KOPT-K1 (cell line): ENCODE measurements around the gene MOB3B.

ENCODE experiments used
- H3K27ac ChIP-seq: fragments of 200-600 bp; sonication (generic); 2 replicates; pipeline ENCODE4 v1.5.1; 2016; ENCODE audit warnings: antibody characterized with exemption, mild to moderate bottlenecking, low read depth, low read length; ENCODE audit not compliant: poor library complexity, severe bottlenecking
- H3K36me3 ChIP-seq: fragments of 200-600 bp; sonication (generic); 2 replicates; pipeline ENCODE4 v1.5.1; 2017; ENCODE audit warnings: antibody characterized with exemption, mild to moderate bottlenecking, low read length, moderate library complexity; ENCODE audit not compliant: insufficient read depth
- H3K9me3 ChIP-seq: fragments of 200-600 bp; sonication (generic); 2 replicates; pipeline ENCODE4 v1.5.1; 2017; ENCODE audit warnings: antibody characterized with exemption, low read length, mild to moderate bottlenecking; ENCODE audit not compliant: insufficient read depth, poor library complexity, severe bottlenecking

MOB3B gene

DNA sequence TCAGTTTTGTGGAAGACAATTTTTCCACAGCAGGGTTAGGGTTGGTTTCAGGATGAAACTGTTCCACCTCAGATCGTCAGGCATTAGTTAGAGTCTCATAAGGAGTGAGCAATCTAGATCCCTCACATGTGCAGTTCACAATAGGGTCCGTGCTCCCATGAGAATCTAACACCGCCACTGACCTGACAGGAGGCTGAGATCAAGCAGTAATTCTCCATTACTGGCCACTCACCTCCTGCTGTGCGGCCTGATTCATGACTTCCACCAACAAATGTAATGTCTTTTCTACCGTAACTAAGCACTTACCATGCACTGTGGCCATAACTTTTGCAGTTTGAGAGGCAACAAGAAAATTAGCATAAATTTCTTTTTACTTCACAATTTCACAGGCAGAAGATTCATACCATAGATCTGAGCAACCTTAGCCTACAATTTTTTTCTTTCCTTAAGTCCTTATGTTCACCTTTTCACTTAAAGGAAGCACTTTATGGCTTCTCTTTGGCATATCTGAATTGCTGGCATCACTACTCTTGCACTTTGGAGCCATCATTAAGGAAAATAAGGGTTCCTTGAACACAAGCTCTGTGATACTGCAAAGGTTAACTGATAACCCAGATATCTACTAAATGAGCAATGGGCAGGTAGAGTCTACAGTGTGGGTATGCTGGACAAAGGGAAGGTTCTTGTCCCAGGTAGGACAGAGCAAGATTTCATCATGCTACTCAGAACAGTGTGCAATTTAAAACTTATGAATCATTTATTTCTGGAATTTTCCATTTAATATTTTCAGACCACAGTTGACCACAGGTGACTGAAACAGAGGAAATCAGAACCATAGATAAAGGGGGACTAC, 88.5 kb downstream of the MOB3B start:
- Histone ChIP-seq H3K27ac (no peak overlapping the region), H3K36me3 (no peaks in the 10 kb centered on the region), H3K9me3 (no peaks in the 10 kb centered on the region)

DNA sequence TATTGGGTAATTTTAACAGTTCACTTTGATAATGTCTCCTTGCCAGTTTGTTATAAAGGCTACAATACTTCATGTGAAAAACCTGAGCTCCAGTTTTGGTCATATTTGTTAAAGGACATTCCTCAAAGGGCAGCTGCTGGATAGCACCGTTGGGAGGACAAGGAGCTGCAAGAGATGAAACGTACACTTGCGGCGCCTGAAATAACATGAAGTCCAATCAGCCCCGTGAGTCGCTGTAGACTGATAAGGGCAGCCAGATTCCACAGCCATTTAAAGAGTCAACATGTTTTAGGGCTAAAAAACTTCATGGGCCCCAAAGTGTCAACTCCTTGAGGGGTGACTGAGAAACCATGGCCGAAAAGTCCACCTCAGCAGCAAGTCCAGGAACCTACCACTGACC, 91.1 kb downstream of the MOB3B start:
- H3K9me3 ChIP-seq = no peaks in the 10 kb centered on the region
- H3K27ac ChIP-seq = no peak overlapping the region
- H3K36me3 ChIP-seq = no peaks in the 10 kb centered on the region

DNA sequence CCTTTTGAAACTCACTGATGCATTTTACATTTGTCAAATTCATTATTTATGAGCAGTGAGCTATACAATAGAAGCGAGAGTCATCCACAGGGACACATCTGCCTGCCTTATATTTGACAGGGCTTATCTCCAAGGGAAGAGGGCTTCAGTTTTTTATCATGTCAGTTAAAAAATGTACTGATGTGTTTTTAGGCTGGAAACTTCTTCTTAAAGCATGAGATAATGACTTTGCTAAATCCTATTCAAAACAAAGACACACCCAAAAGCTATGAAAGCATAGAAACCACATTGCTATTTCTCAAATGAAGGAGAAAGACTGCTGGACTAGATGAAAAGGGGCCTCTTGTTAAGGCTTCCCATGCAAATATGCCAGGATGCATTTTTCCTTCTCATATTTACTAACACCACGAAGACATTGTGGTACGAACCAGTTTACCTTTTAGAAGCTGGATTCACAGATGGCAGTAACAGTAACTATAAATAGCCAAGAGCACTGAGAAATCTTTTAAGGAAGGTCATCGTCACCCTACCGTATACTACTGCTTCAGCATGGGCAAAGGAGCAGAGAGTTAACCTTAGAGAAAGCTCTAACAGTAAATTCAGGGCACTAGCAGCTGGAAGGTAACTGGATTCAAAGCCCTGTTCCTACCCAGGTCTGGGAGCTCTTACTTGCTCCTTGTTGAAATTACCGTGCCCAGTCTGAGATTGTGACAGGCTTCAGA, 91.8 kb downstream of the MOB3B start:
- H3K36me3 ChIP-seq = no peaks in the 10 kb centered on the region
- H3K9me3 ChIP-seq = no peaks in the 10 kb centered on the region
- H3K27ac ChIP-seq = no peak overlapping the region

DNA sequence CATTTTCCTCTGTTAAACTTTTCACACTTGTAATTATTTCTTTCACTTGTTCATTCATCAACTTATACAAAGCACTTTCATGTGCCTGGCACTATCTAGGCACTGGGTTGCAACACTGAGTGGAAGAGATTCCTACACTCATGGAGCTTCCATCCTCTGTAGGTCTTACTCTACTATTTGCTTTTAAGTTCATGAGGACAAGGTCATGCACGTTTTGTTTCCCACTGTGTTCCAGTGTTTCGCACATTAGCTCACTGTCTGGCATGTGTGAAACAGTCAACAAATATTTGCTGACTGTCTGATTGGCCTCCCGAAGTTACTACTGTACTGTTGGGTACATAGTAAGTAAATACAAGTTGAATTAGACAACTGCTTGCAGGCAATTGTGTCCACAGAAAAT, 93.4 kb downstream of the MOB3B start:
- Histone ChIP-seq H3K27ac (no peak overlapping the region), H3K36me3 (no peaks in the 10 kb centered on the region), H3K9me3 (no peaks in the 10 kb centered on the region)

DNA sequence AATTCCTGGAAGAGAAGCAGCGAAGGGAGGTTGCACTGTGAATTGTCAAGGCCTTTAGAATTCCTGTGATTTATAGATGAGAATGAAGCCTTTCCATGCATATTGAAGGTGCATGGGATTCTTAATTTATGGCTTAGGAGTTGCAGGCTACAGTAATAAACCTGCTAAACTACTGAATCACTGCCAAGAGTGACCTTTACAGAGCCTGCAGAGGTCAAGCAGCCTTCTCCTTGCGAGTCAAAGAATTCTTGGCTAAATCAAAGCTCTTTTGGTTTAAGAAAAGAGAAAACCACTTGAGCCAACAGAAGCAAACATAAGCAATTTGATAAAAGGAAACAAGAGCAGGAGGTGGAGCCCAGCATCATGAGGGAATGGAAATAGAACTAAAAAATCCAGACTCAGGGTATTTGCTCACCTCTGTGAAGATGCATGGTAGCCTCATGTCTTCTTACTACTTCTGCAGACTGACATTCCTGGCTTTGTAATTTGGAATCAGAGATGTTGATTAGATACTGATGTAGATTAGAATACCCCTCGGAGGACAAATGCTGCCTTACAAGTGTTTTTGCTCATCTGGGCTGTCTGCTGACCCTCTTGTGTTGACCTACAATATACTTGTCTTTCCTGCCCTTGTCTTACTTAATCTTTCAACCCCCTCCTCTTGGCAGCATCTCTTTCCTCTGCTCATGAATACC, 95.8 kb downstream of the MOB3B start:
- H3K27ac ChIP-seq = no peak overlapping the region

GRCh38 chr9:27432308-27432707, 97.3 kb downstream of the MOB3B start:
- H3K27ac ChIP-seq = no peak overlapping the region

More for the DNA sequence above, 95.8 kb downstream of the MOB3B start:
- no peaks in the 10 kb centered on the region for H3K9me3 ChIP-seq
- no peaks in the 10 kb centered on the region for H3K36me3 ChIP-seq

DNA sequence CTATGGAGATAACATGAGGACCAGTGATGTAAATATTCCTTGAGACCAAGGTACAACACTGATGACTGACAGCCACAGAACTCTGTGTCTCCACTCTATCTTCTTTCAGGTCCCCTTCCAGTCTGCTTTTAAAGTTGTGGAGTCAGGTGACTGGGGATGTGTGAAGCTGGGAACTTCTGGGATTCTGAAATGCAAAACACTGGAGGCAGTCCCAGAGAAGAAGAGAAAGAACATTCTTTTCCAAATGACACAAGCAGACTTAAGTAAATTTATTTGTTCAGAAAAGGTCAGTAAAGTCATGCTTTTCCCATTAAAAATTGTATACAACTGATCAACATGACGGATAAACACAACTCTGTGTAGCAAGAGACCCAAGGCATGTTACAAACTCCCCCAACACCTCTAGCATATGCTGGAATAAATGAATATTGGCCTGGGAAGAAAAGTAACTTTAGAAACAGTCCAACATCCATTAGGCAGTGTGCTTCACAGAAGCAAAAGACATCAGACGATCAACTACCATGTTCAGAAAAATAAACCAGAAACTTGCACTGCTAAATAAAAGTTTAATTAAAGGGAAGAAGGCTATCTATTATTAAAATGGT, 98.0 kb downstream of the MOB3B start:
- no peaks in the 10 kb centered on the region for H3K9me3 ChIP-seq
- H3K36me3 ChIP-seq = no peaks in the 10 kb centered on the region
- no peak overlapping the region for H3K27ac ChIP-seq

More at GRCh38 chr9:27432308-27432707, 97.3 kb downstream of the MOB3B start:
- H3K9me3 ChIP-seq = no peaks in the 10 kb centered on the region
- no peaks in the 10 kb centered on the region for H3K36me3 ChIP-seq

DNA sequence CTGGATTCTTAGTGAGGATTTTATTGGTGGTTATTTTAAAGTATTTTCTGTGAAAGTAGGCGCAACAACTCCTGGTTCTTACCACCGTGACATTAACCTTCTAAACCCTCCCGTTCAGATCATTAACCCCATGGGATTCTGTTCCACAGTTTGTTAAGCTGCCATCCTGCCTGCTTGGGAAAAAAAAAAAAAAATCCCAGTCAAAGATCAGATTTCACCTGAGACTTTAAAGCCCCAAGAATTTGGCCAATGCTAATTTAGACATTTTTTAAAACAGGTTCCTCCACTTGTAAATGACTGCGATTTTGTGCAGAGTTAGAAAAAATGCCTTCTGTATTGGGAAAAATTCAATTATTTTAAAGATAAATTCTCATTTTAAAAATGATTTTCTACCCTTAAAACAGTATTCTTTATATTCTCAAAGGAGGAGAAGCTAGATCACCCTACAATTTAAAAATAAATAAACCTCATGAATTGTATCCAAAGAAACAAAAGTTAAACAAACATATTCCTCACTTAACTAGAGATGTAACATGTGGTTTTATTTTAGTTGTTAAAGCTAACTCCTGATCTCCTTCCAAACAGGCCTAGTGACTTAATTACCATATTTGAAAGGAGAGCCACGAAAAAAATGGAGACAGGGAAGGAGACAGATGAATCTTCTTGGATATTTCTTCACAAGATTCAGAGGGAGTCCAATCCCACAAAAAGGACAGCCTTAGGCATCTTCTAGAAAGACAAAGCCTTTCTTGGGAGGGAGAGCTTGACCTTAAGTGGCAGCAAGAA, 98.7 kb downstream of the MOB3B start:
- no peak overlapping the region for H3K27ac ChIP-seq

DNA sequence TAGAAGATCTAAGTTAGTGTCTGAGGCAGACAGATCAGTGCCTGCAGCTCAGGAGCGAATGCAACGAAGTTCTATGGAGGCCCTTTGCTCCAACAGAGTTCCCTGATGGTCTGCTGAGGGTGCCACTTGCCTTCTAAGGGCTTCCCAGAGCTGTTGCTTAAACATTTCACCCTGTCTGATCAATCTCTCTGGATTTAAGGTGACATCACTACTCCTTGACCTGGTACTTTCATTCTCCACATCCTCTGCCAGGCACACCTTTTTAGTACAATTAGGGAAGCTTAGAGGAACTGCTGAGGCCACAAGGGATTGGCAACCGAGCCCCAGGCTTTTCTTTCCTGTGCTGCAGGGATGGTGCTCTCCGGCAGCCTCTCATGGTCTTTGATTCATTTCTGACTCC, 99.7 kb downstream of the MOB3B start:
- Histone ChIP-seq H3K36me3 (no peaks in the 10 kb centered on the region), H3K27ac (no peak overlapping the region), H3K9me3 (no peaks in the 10 kb centered on the region)

More for the DNA sequence above, 98.7 kb downstream of the MOB3B start:
- no peaks in the 10 kb centered on the region for H3K9me3 ChIP-seq
- H3K36me3 ChIP-seq = no peaks in the 10 kb centered on the region

DNA sequence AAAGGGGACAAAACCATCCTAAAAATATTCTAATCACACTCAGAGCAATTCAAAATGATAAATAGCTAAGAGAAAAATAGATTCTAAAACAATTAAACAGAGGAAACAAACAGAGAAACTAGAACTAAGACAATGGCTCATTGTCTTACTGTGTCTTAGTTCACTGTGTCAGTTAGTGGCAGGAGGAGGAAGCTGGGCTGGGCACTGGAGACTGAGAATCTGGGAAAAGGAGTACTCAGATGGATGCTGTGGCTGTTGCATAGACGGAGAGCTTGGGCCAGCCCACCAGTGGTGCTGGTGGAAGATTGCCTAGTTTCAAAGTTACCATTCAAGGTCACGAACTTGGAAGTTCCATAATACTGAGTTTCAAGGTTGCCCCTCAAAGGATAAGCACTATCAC, 100.2 kb downstream of the MOB3B start:
- Histone ChIP-seq H3K27ac (no peak overlapping the region), H3K36me3 (no peaks in the 10 kb centered on the region), H3K9me3 (no peaks in the 10 kb centered on the region)

DNA sequence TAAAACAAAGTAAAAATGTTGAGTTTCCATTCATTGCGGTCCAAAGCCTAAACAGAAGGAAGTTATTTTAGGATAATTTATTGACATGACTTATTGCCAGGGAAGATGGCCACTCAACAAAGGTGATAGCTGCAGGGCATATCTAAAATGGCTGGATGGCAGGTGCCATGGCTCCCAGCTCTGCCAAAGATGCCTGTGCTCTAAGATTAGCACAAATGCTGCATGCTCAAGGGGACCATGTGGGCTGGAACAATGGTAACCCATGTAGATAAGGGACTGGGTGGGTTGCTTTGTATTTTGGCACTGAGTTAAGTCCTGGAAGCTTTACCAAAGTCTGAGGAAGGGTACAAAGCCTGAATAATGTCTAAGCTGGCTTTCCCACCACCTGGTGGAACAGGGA, 101.1 kb downstream of the MOB3B start:
- H3K27ac ChIP-seq = no peak overlapping the region
- no peaks in the 10 kb centered on the region for H3K36me3 ChIP-seq
- no peaks in the 10 kb centered on the region for H3K9me3 ChIP-seq

DNA sequence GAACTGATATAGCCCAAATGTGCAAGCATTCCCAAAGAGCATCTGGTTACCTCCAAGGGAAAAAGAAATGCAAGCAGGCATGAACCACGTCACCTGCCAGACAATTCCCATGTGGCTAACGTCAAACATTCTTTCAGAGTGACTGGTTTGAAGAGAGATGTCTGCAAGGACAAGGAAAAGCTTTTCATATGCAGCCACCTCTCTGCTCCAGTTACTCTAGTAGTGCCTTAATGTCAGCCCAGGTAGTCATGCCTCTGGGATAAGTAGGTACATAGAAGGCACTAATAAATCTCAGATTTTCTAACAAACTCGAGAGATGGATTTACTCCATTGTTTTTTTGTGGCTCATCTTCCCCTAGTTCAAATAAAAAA, 102.4 kb downstream of the MOB3B start:
- Histone ChIP-seq H3K36me3 (no peaks in the 10 kb centered on the region), H3K9me3 (no peaks in the 10 kb centered on the region), H3K27ac (no peak overlapping the region)

GRCh38 chr9:27426511-27427271, 102.9 kb downstream of the MOB3B start:
- no peaks in the 10 kb centered on the region for H3K36me3 ChIP-seq
- H3K9me3 ChIP-seq = no peaks in the 10 kb centered on the region
- no peak overlapping the region for H3K27ac ChIP-seq
